Activated naive CD8-positive, alpha-beta T cell treated with anti-CD3 and anti-CD28 coated beads, Interleukin-2, amount 10 ng/mL, durations not matched to agents 7 days and 5 days (primary cell): Measurements from ENCODE around the gene UBE2K. TPM values are rescaled to one million over a fixed set of nuclear protein-coding genes. Genes with fewer than 3 reads are reported as not detected.
"Not testable (repeated sequence)": the region's sequence is repeated elsewhere in the genome, so short reads cannot be mapped to it uniquely, and the experiment has no call there.

Experiments
- ATAC-seq: fragments of 150-1000 bp; cut with Tn5 transposase; one replicate; pipeline ENCODE4 v1.10.0; 2021; ENCODE audit warnings: low read depth, moderate library complexity
- POLR2A ChIA-PET: fragments of 350-600 bp; sonication (Branson Sonifier 250); formaldehyde crosslinking; loops from one replicate; lab custom pipeline; 2021; ENCODE audit warnings: antibody characterized with exemption; lab: Charles Lee
- DNase-seq: peaks from one replicate; pipeline ENCODE4 v3.0.0; 2021
- H3K27ac Mint-ChIP-seq: one replicate; pipeline ENCODE4 v1.8.0; 2022; ENCODE audit warnings: mild to moderate bottlenecking, mixed read lengths
- H3K27me3 Mint-ChIP-seq: one replicate; pipeline ENCODE4 v1.8.0; 2022; ENCODE audit warnings: mild to moderate bottlenecking, moderate library complexity, mixed read lengths
- H3K36me3 Mint-ChIP-seq: one replicate; pipeline ENCODE4 v1.8.0; 2021; ENCODE audit warnings: mild to moderate bottlenecking, mixed read lengths
- H3K4me1 Mint-ChIP-seq: one replicate; pipeline ENCODE4 v1.8.0; 2021; ENCODE audit warnings: mixed read lengths
- H3K4me3 Mint-ChIP-seq: one replicate; pipeline ENCODE4 v1.8.0; 2022; ENCODE audit warnings: mild to moderate bottlenecking, moderate library complexity, mixed read lengths
- H3K9me3 Mint-ChIP-seq: one replicate; pipeline ENCODE4 v1.8.0; 2021; ENCODE audit warnings: mixed read lengths
- total RNA-seq, 2 experiments: library from RNA; stranded (reverse); gene quantifications; one replicate each; pipeline ENCODE4 v1.2.3, GENCODE V29; 2021

Gene UBE2K, protein sequence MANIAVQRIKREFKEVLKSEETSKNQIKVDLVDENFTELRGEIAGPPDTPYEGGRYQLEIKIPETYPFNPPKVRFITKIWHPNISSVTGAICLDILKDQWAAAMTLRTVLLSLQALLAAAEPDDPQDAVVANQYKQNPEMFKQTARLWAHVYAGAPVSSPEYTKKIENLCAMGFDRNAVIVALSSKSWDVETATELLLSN
- total RNA-seq: 10 to 100 TPM; 67.4 to 73.1 TPM

DNA sequence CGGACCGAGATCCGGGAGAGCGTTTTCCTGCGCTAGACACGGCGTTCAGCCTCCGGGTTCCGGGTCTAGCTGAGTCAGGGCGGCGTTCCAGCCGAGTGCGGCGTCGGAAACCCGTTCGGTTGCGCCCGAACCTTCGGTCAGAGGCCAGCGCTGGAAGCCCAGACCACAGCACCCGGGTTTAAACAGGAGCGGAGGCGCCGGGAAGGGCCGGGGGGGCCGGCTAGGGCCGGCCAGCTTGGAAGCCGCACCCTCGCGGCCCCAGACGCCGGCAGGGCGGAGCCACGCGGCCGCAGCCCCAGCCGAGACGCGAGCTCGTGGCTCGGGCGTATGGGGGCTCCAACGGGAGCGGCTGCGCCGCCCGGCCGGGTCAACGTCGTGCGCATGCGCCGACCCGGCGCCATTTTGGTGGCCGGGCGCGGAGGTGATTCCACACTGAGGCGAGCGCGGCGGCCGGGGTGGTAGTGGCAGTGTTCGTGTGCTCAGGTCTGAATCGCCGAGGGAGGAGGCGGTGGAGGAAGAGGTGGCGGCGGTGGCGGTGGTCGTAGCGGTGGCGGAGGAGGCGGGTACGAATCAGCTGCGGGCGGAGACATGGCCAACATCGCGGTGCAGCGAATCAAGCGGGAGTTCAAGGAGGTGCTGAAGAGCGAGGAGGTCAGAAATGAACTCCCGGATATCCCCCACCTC, at the start of gene UBE2K:
Gene UBE2K, plus strand, starts transcription at position 397 of the 684 bp plus-strand sequence. Its CDS starts 192 bp downstream, at position 589.
- no peaks in the 10 kb centered on the region for H3K9me3 Mint-ChIP-seq
- peak within 1 kb of the TSS; percentile 95 for H3K4me3 Mint-ChIP-seq
- peaks cover 5% of the 10 kb centered on the region for H3K36me3 Mint-ChIP-seq
- POLR2A ChIA-PET: interaction anchor here (0.6 to 2.1 kb wide), 17 partner anchors 10 to 498 kb away, joined by 3 to 14 read pairs (median 5); partner anchors contain the start of genes LIAS, N4BP2, RPL9 and SMIM14
- H3K27ac Mint-ChIP-seq: peak within 1 kb of the TSS; percentile 98
- ATAC-seq (peak; percentile 88), DNase-seq (peak; percentile 96)
- H3K4me1 Mint-ChIP-seq: peaks cover 22% of the 10 kb centered on the region
- H3K27me3 Mint-ChIP-seq: no peaks in the 10 kb centered on the region

DNA sequence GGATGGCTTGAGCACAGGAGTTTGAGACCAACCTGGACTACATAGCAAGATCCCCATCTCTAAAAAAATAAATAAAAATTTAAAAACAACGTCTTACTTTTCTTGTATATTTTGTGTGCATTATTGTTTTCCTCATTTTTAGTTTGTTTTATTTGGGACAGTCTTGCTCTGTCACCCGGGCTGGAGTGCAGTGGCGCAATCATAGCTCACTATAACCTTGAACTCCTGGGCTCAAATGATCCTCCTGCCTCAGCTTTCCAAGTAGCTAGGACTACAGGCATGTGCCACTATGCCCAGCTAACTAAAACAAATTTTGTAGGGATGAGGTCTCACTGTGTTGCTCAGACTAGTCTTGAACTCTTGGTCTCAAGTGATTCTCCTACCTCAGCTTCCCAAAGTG, 49.7 kb upstream of the UBE2K start:
- Mint-ChIP-seq H3K4me3 (no peak overlapping the region), H3K27ac (no peak overlapping the region), H3K9me3 (no peaks in the 10 kb centered on the region), H3K36me3 (no peaks in the 10 kb centered on the region), H3K4me1 (no peaks in the 10 kb centered on the region), H3K27me3 (no peaks in the 10 kb centered on the region)
- ATAC-seq: no peak
- DNase-seq: no peak
- POLR2A ChIA-PET: no interaction called here

DNA sequence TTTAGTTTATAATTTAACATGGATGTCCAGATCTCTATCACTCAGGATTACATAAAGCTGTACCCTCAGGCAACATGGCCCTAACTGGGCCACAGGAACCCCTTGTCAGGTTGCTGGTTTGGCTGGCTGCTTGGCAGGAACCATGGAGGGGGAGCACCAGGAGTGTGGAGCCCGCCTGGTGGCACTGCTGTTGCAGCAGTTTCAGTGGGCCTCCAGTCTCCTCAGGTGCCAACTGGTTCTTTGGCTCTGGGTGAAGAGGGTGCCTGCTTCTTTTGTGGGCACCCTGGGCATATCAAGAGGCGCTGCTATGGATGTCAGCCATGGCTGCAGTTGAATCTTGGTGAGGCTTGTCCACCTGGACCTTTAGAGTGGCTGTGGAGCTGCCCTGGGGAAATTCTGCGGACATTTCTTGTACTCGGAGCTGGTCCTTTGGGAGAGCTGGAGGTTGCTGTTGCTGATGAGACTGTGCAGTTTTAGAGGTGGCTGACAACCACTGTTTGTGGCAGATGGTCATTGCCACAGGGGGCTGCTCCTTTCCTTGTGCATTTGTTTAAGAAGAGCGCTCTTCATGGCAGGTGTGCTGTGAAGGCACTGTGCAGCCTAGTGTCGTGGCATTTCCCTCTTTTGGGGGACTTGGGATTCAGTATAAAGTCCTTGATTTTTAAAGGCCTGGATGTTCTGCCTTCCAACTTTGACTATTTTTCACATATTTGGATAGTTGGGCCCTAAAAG, 48.9 kb upstream of the UBE2K start:
- Mint-ChIP-seq H3K27me3 (no peaks in the 10 kb centered on the region), H3K27ac (no peak overlapping the region), H3K36me3 (no peaks in the 10 kb centered on the region), H3K4me3 (no peak overlapping the region), H3K9me3 (no peaks in the 10 kb centered on the region), H3K4me1 (peaks cover 1% of the 10 kb centered on the region)
- DNase-seq: no peak
- ATAC-seq: no peak
- POLR2A ChIA-PET: interaction anchor here (0.6 kb wide), 1 partner anchor 14 kb away, joined by 5 read pairs; no protein-coding TSS in a partner anchor

DNA sequence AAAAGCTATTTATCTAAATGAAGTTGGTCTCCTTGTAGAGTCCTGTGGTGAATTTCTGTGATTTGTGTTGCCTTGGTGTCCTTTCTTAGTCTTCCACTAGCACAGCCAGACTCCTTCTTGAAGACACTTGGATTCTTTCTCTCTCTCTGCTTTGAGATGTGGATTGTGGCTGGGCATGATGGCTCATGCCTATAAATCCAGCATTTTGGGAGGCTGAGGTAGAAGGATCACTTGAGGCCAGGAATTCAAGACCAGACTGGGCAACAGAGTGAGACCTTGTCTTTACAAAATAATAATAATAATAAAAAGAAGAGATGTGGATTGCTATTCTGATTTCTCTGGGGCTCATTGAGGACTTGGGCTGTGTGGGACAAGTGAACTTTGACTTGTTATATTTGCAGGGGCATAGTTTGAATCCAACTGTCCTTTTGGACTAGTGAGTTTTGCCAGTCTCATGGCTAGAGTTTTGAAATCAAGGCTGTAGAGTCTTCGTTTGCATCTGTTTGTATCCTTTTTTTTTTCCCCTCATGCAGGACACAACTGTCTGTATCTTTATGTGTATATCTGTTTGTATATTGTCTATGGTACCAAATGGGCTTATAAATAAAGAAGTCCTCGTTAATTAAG, 48.2 kb upstream of the UBE2K start:
- H3K4me1 Mint-ChIP-seq: peaks cover 2% of the 10 kb centered on the region
- no peak for ATAC-seq
- no peaks in the 10 kb centered on the region for H3K36me3 Mint-ChIP-seq
- H3K27ac Mint-ChIP-seq: no peak overlapping the region
- H3K27me3 Mint-ChIP-seq: no peaks in the 10 kb centered on the region
- H3K4me3 Mint-ChIP-seq: no peak overlapping the region
- DNase-seq: no peak
- no peaks in the 10 kb centered on the region for H3K9me3 Mint-ChIP-seq
- POLR2A ChIA-PET: interaction anchor here (0.6 kb wide), 1 partner anchor 13 kb away, joined by 5 read pairs; no protein-coding TSS in a partner anchor

DNA sequence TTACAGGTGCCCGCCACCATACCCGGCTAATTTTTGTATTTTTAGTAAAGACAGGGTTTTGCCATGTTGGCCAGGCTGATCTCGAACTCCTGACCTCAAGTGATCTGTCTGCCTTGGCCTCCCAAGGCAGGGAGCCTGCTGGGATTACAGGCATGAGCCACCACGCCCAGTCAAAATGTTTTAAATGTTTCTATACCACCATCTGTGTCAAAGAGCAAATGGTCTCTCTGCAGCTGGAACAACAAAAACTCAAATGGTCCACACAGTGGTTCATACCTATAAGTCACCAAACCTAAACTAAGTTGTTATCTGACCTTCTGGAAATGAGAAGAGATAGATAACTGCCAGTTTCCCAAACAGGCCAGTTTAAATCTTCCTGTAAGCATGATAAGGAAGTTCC, 46.4 kb upstream of the UBE2K start:
- H3K4me3 Mint-ChIP-seq, H3K9me3 Mint-ChIP-seq, H3K36me3 Mint-ChIP-seq, H3K27ac Mint-ChIP-seq, POLR2A ChIA-PET, H3K27me3 Mint-ChIP-seq, DNase-seq, H3K4me1 Mint-ChIP-seq, ATAC-seq: not testable (repeated sequence)

DNA sequence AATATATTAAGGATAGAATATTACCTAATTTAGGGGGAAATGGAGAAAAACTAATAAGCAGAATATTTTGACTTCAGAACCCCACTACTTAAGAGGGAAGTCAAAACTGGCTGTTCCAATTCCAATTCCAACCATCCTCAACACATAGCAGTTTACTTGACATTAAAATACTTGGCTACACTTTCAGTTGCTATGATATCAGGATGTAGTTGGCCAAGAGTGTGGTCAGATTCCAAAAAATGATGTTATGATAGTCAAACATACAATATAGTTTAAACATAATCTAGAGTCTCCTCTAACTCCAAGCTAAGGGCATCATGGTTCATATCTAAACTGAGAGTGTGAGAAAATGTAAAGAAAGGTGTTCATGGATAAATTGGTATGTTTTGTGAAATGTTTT, 42.7 kb upstream of the UBE2K start:
- DNase-seq (no peak), ATAC-seq (no peak)
- H3K4me3 Mint-ChIP-seq: no peak overlapping the region
- no peak overlapping the region for H3K27ac Mint-ChIP-seq
- H3K9me3 Mint-ChIP-seq: no peaks in the 10 kb centered on the region
- no peaks in the 10 kb centered on the region for H3K27me3 Mint-ChIP-seq
- POLR2A ChIA-PET: no interaction called here
- peaks cover 7% of the 10 kb centered on the region for H3K4me1 Mint-ChIP-seq
- H3K36me3 Mint-ChIP-seq: peaks cover 2% of the 10 kb centered on the region

DNA sequence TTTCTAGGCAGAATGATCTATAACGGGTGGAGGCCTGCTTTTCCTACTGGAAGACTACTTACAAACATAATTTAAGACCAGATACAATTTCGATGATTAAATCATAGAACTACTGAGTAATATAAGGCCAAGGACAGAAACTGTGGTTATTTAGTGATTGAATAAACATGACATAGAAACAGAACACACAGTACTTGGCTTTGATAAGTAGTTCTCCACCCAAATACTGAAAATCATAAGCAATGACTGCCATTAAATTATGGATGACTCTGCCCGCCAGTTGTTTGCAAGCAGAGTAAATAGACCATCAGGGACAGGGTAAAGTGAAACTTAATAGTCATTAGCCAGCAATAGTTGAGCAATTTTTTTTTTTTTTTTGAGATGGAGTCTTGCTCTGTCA, 42.1 kb upstream of the UBE2K start:
- Mint-ChIP-seq H3K9me3 (no peaks in the 10 kb centered on the region), H3K36me3 (peaks cover 2% of the 10 kb centered on the region), H3K27ac (no peak overlapping the region), H3K4me1 (peaks cover 7% of the 10 kb centered on the region), H3K4me3 (no peak overlapping the region), H3K27me3 (no peaks in the 10 kb centered on the region)
- POLR2A ChIA-PET: no interaction called here
- DNase-seq (no peak), ATAC-seq (no peak)

DNA sequence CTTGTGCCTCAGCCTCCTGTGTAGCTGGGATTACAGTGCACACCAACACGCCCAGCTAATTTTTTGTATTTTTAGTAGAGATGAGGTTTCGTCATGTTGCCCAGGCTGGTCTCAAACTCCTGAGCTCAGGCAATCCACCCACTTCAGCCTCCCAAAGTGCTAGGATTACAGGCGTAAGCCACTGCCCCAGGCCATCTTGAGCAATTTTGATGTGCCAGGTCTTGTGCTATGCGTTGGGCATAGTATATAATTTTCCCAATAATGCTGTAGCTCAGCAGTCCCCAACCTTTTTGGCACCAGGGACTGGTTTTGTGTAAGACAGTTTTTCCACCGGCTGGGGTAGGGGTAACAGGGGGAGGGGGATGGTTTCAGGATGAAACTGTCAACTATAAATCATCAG, 41.3 kb upstream of the UBE2K start:
- H3K27me3 Mint-ChIP-seq, H3K9me3 Mint-ChIP-seq: not testable (repeated sequence)
- POLR2A ChIA-PET: interaction anchor here (0.5 kb wide), 1 partner anchor 140 kb away, joined by 4 read pairs; no protein-coding TSS in a partner anchor

DNA sequence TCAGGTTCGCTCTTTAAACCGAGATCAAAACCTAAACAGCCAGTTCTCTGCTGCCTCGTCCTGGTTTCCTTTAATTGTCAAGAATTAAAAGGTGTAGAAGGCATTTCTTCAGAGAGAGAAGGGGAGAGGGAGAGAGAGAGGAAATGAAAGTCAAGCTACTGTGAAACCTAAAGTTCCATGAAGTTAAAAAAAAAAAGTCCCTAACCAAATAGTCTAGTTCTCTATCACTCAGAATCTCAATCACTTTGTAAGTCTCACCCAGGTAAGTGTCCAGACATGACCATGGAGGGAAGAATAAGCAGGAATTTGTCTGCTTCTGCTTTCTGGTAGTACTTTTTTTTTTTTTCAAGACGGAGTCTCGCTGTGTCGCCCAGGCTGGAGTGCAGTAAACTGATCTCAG, 40.5 kb upstream of the UBE2K start:
- Mint-ChIP-seq H3K4me3 (no peak overlapping the region), H3K36me3 (peaks cover 2% of the 10 kb centered on the region), H3K4me1 (peaks cover 7% of the 10 kb centered on the region), H3K9me3 (no peaks in the 10 kb centered on the region), H3K27me3 (no peaks in the 10 kb centered on the region), H3K27ac (no peak overlapping the region)
- POLR2A ChIA-PET: interaction anchor here (0.7 kb wide), 1 partner anchor 1651 kb away, joined by 8 read pairs; no protein-coding TSS in a partner anchor
- ATAC-seq (no peak), DNase-seq (no peak)

More for the DNA sequence above, 41.3 kb upstream of the UBE2K start:
- not testable (repeated sequence) for H3K4me1 Mint-ChIP-seq, DNase-seq, H3K36me3 Mint-ChIP-seq, H3K27ac Mint-ChIP-seq, ATAC-seq, H3K4me3 Mint-ChIP-seq

DNA sequence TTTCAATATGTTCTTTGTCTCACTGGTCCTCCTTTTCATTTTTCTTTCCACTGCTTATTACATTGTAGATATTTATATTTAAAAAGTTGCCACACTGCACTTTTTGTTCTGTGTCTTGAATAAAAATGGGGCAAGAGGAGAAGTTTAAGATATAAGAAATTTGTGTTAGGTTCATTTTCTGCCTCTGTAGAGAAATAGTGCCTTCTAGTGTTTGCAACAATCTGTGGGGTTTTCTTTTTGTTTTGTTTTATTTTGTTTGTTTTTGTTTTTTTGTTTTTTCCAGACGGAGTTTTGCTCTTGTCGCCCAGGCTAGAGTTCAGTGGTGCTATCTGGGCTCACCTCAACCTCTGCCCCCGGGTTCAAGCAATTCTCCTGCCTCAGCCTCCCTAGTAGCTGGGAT, 39.2 kb upstream of the UBE2K start:
- Mint-ChIP-seq H3K4me1 (peaks cover 7% of the 10 kb centered on the region), H3K36me3 (peaks cover 2% of the 10 kb centered on the region)
- POLR2A ChIA-PET: interaction anchor here (0.7 kb wide), 1 partner anchor 167 kb away, joined by 8 read pairs; no protein-coding TSS in a partner anchor

DNA sequence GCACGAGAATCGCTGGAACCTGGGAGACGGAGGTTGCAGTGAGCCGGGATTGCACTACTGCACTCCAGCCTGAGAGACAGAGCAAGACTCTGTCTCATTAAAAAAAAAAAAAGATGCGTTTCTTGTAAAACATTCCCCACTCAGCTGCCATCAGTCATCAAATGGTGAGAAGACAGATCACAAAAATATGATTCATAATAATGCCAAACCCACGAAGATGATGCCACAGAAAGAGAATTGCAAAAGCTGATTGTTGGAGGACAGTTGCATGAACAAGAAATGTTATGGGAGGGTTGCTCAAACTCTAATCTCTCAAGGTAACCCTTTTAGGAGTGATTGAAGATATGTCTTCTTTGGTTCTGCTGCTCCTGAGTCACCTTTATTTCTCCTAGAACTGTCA, 37.9 kb upstream of the UBE2K start:
- Mint-ChIP-seq H3K4me3 (no peak overlapping the region), H3K9me3 (no peaks in the 10 kb centered on the region), H3K4me1 (peaks cover 7% of the 10 kb centered on the region), H3K27ac (no peak overlapping the region), H3K36me3 (peaks cover 2% of the 10 kb centered on the region), H3K27me3 (peaks cover 4% of the 10 kb centered on the region)
- DNase-seq: no peak
- no peak for ATAC-seq
- POLR2A ChIA-PET: no interaction called here

More for the DNA sequence above, 39.2 kb upstream of the UBE2K start:
- ATAC-seq (no peak), DNase-seq (no peak)
- H3K27me3 Mint-ChIP-seq: no peaks in the 10 kb centered on the region
- H3K9me3 Mint-ChIP-seq: no peaks in the 10 kb centered on the region
- no peak overlapping the region for H3K4me3 Mint-ChIP-seq
- H3K27ac Mint-ChIP-seq: no peak overlapping the region

DNA sequence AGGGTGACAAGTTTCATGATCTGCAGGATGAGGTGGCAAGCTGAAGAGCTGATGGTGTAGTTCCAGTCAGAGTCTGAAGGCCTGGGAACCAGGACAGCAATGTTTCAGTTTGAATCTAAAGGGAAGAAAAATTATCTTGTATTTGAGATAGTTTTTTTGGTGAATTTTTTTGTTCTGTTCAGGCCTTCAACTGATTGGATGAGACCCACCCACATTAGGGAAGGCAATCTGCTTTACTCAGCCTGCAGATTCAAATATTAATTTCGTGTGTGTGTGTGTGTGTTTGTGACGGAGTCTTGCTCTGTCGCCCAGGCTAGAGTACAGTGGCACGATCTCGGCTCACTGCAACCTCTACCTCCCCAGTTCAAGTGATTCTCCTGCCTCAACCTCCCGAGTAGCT, 37.2 kb upstream of the UBE2K start:
- POLR2A ChIA-PET: interaction anchor here (0.6 kb wide), 1 partner anchor 112 kb away, joined by 4 read pairs; no protein-coding TSS in a partner anchor
- Mint-ChIP-seq H3K9me3 (no peaks in the 10 kb centered on the region), H3K4me1 (peaks cover 9% of the 10 kb centered on the region), H3K27me3 (peaks cover 4% of the 10 kb centered on the region), H3K4me3 (no peak overlapping the region), H3K27ac (no peak overlapping the region), H3K36me3 (no peaks in the 10 kb centered on the region)
- DNase-seq: no peak
- ATAC-seq: no peak

DNA sequence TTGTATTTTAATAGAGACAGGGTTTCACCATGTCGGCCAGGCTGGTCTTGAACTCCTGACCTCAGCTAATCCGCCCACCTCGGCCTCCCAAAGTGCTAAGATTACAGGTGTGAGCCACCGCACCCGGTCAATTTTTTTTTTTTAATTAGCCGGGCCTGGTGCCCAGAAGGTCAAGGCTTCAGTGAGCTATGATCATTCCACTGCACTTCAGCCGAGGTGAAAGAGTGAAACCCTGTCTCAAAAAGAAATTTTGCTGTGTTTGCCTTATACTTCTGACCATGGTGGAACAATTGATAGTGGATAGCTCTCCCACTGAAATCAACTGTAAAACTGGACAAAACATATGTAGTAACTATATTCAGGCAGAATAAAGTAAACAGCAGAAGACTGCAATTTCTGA, 35.3 kb upstream of the UBE2K start:
- DNase-seq: no peak
- no peaks in the 10 kb centered on the region for H3K36me3 Mint-ChIP-seq
- no peaks in the 10 kb centered on the region for H3K9me3 Mint-ChIP-seq
- POLR2A ChIA-PET: interaction anchor here (0.5 to 0.7 kb wide), 3 partner anchors 13 to 116 kb away, joined by 4 to 5 read pairs (median 5); no protein-coding TSS in a partner anchor
- H3K4me3 Mint-ChIP-seq: no peak overlapping the region
- peaks cover 8% of the 10 kb centered on the region for H3K27me3 Mint-ChIP-seq
- no peak for ATAC-seq
- no peak overlapping the region for H3K27ac Mint-ChIP-seq
- peaks cover 5% of the 10 kb centered on the region for H3K4me1 Mint-ChIP-seq
